Right ventricle myocardium inferior (tissue), 1 donor: ENCODE data around the gene C10orf90. TPM values are rescaled to one million over a fixed set of nuclear protein-coding genes. Genes with fewer than 3 reads are reported as not detected.

Experiments
- ATAC-seq: fragments of 200-7000 bp; cut with Tn5 transposase; one replicate; pipeline ENCODE4 v1.9.1; 2020; ENCODE audit warnings: mild to moderate bottlenecking, moderate library complexity
- DNase-seq: peaks from one replicate; pipeline ENCODE4 v3.0.0; 2021; ENCODE audit errors: missing footprints
- intact Hi-C: fragments of 100-400 bp; cut with DNase I; formaldehyde crosslinking; loops from one replicate; pipeline ENCODE4 v1.11.0; 2022
- long read RNA-seq: library from polyadenylated mRNA; unstranded; transcript quantifications from one replicate; pipeline ENCODE4 v2.0.0, GENCODE V29; 2021
- total RNA-seq: library from RNA; stranded (reverse); fragmentation: NEBNext Ultra II Directional; extraction: Animal tissue kit (Norgen Biotek cat#: 25700); gene quantifications from one replicate; pipeline ENCODE4 v1.2.1, GENCODE V29; 2021
- donor health status: DM: no; HTN: yes; CAD: no; lungs with severe emphysema.

C10orf90 gene
- total RNA-seq, result not detected
- long read RNA-seq, result 0 reads

- ATAC-seq (no peak), DNase-seq (no peak)
- intact Hi-C loops, result no loop called here
These were observed at the start of gene C10orf90 for GRCh38 chr10:126670056-126670894. TSS of gene C10orf90 (minus strand) at chr10:126670693. CDS start at chr10:126670480, 213 bp downstream.

- intact Hi-C loops, result no loop called here
- ATAC-seq (no peak), DNase-seq (no peak)
These were observed 45.9 kb upstream of the C10orf90 start for GRCh38 chr10:126716366-126716765.

GRCh38 chr10:126713594-126713993 lies 43.1 kb upstream of the C10orf90 start:
- ATAC-seq (no peak), DNase-seq (no peak)
- intact Hi-C loops, result no loop called here

GRCh38 chr10:126712681-126713080 lies 42.2 kb upstream of the C10orf90 start:
- intact Hi-C loops, result no loop called here
- no peak for ATAC-seq
- no peak for DNase-seq

GRCh38 chr10:126705951-126706565 lies 35.6 kb upstream of the C10orf90 start:
- intact Hi-C loops, result no loop called here
- ATAC-seq (peak; percentile 89), DNase-seq (peak; percentile 71)

- no peak for ATAC-seq
- intact Hi-C loops, result no loop called here
- DNase-seq, result no peak
These were observed 34.6 kb upstream of the C10orf90 start for GRCh38 chr10:126705131-126705530.

GRCh38 chr10:126704649-126705048 lies 34.2 kb upstream of the C10orf90 start:
- intact Hi-C loops, result no loop called here
- DNase-seq (no peak), ATAC-seq (no peak)

GRCh38 chr10:126702181-126702580 lies 31.7 kb upstream of the C10orf90 start:
- intact Hi-C loops, result no loop called here
- DNase-seq, result no peak

GRCh38 chr10:126701526-126701925 lies 31.0 kb upstream of the C10orf90 start:
- DNase-seq (no peak), ATAC-seq (no peak)
- intact Hi-C loops, result no loop called here

More at GRCh38 chr10:126702181-126702580, 31.7 kb upstream of the C10orf90 start:
- no peak for ATAC-seq

- intact Hi-C loops, result no loop called here
These were observed 26.2 kb upstream of the C10orf90 start for GRCh38 chr10:126696684-126697083.

GRCh38 chr10:126691456-126691855 lies 21.0 kb upstream of the C10orf90 start:
- intact Hi-C loops, result no loop called here
- no peak for DNase-seq
- ATAC-seq, result no peak

More at GRCh38 chr10:126696684-126697083, 26.2 kb upstream of the C10orf90 start:
- DNase-seq (no peak), ATAC-seq (no peak)

GRCh38 chr10:126690534-126690933 lies 20.0 kb upstream of the C10orf90 start:
- no peak for DNase-seq
- intact Hi-C loops, result no loop called here
- ATAC-seq, result no peak

GRCh38 chr10:126689461-126689994 lies 19.0 kb upstream of the C10orf90 start:
- DNase-seq, result no peak
- no peak for ATAC-seq
- intact Hi-C loops, result no loop called here

- intact Hi-C loops, result no loop called here
- no peak for ATAC-seq
- DNase-seq, result no peak
These were observed 16.7 kb upstream of the C10orf90 start for GRCh38 chr10:126687121-126687606.

GRCh38 chr10:126686719-126687118 lies 16.2 kb upstream of the C10orf90 start:
- DNase-seq (no peak), ATAC-seq (no peak)
- intact Hi-C loops, result no loop called here

GRCh38 chr10:126686268-126686667 lies 15.8 kb upstream of the C10orf90 start:
- ATAC-seq (no peak), DNase-seq (no peak)
- intact Hi-C loops, result no loop called here

GRCh38 chr10:126685756-126686155 lies 15.3 kb upstream of the C10orf90 start:
- ATAC-seq, result no peak
- intact Hi-C loops, result no loop called here

GRCh38 chr10:126684171-126684745 lies 13.8 kb upstream of the C10orf90 start:
- DNase-seq, result no peak
- no peak for ATAC-seq
- intact Hi-C loops, result no loop called here

More at GRCh38 chr10:126685756-126686155, 15.3 kb upstream of the C10orf90 start:
- DNase-seq, result no peak

GRCh38 chr10:126683466-126683865 lies 13.0 kb upstream of the C10orf90 start:
- ATAC-seq, result no peak
- intact Hi-C loops, result no loop called here

More at GRCh38 chr10:126683466-126683865, 13.0 kb upstream of the C10orf90 start:
- DNase-seq, result no peak
